OCI-LY7 (cell line): ENCODE results near the gene LIMD2. TPM values are rescaled to one million over a fixed set of nuclear protein-coding genes. Genes with fewer than 3 reads are reported as not detected.

Source experiments
- BruUV-seq: library from RNA; stranded (reverse); fragments of 400-500 nt; replicated peaks from 2 replicates; lab custom pipeline; 2021; lab: Mats Ljungman, UMichigan
- CTCF ChIA-PET: fragments of 300-600 bp; sonication (Branson Sonifier 250); formaldehyde crosslinking; loops from one replicate; lab custom pipeline; 2022; ENCODE audit warnings: antibody characterized with exemption; ENCODE audit not compliant: unreplicated experiment; lab: Charles Lee
- POLR2A ChIA-PET: fragments of 300-600 bp; sonication (Branson Sonifier 250); formaldehyde crosslinking; loops from one replicate; lab custom pipeline; 2022; ENCODE audit warnings: antibody characterized with exemption; lab: Charles Lee
- DNase-seq: peaks from one replicate; pipeline ENCODE4 v3.0.0-alpha.2; 2015; ENCODE audit warnings: low spot score
- H2AFZ ChIP-seq: fragments of 200-600 bp; sonication (generic), shearing (Covaris generic); 2 replicates; pipeline ENCODE4 v1.6.1; 2014; ENCODE audit warnings: mild to moderate bottlenecking, antibody characterized with exemption, low read length, moderate library complexity
- H3K27ac ChIP-seq: fragments of 200-600 bp; sonication (generic); 2 replicates; pipeline ENCODE4 v1.5.1; 2014; ENCODE audit warnings: mixed run types, low read depth, mild to moderate bottlenecking, moderate library complexity, low read length, inconsistent platforms; ENCODE audit not compliant: poor library complexity, severe bottlenecking
- H3K36me3 ChIP-seq: fragments of 200-600 bp; sonication (generic); 2 replicates; pipeline ENCODE4 v1.6.1; 2014; ENCODE audit warnings: mild to moderate bottlenecking, antibody characterized with exemption, low read length, moderate library complexity, mixed read lengths; ENCODE audit not compliant: insufficient read depth
- H3K4me1 ChIP-seq: fragments of 200-600 bp; sonication (generic); 2 replicates; pipeline ENCODE4 v1.5.1; 2014; ENCODE audit warnings: mild to moderate bottlenecking, low read length; ENCODE audit not compliant: insufficient read depth, poor library complexity, severe bottlenecking
- H3K4me2 ChIP-seq: fragments of 200-600 bp; sonication (generic); 2 replicates; pipeline ENCODE4 v1.6.1; 2014; ENCODE audit warnings: mild to moderate bottlenecking, low read length
- H3K4me3 ChIP-seq: fragments of 200-600 bp; sonication (generic); 2 replicates; pipeline ENCODE4 v1.5.1; 2014; ENCODE audit warnings: mild to moderate bottlenecking, low read depth, low read length; ENCODE audit not compliant: poor library complexity, severe bottlenecking
- H3K79me2 ChIP-seq: fragments of 200-600 bp; sonication (generic); 2 replicates; pipeline ENCODE4 v1.6.1; 2016; ENCODE audit warnings: low read depth, mild to moderate bottlenecking, low read length, moderate library complexity, mixed read lengths; ENCODE audit not compliant: insufficient read depth
- H3K9me2 ChIP-seq: fragments of 200-600 bp; sonication (generic); 2 replicates; pipeline ENCODE4 v1.6.1; 2016; ENCODE audit warnings: mild to moderate bottlenecking, low read length, mixed read lengths; ENCODE audit not compliant: insufficient read depth
- H3K9me3 ChIP-seq: fragments of 200-600 bp; sonication (generic); 2 replicates; pipeline ENCODE4 v1.6.1; 2014; ENCODE audit warnings: mild to moderate bottlenecking, mixed run types, low read length, mixed read lengths
- H4K20me1 ChIP-seq: fragments of 200-600 bp; sonication (generic); 2 replicates; pipeline ENCODE4 v1.6.1; 2014; ENCODE audit warnings: mild to moderate bottlenecking, antibody characterized with exemption, low read length, moderate library complexity, mixed read lengths; ENCODE audit not compliant: insufficient read depth
- CTCF ChIP-seq: fragments of 200-600 bp; sonication (generic); conservative IDR thresholded peaks from 2 replicates; pipeline ENCODE4 v1.5.1; 2014; ENCODE audit warnings: mild to moderate bottlenecking, antibody characterized with exemption, low read length, moderate library complexity, mixed read lengths
- EZH2phosphoT487 ChIP-seq: fragments of 200-600 bp; sonication (generic); IDR thresholded peaks from 2 replicates; pipeline ENCODE4 v1.6.1; 2018; ENCODE audit warnings: low read depth, borderline replicate concordance, mild to moderate bottlenecking, mixed run types, antibody characterized with exemption, low read length, moderate library complexity, mixed read lengths
- intact Hi-C: fragments of 100-400 bp; cut with micrococcal nuclease; formaldehyde crosslinking; loops from one replicate; pipeline ENCODE4 v1.10.0; 2022; ENCODE audit not compliant: unreplicated experiment
- total RNA-seq, 2 experiments: library from RNA; depleted of rRNA in 1 of 2; stranded (reverse); fragments of >200 nt in 1 of 2; shearing (Covaris generic) in 1 of 2; gene quantifications; 2 replicates each; pipeline ENCODE4 v1.2.3, GENCODE V29; 2014 to 2022

LIMD2 gene
- total RNA-seq, 2 experiments from 2014 or later: 286 to 406 TPM

GRCh38 chr17:63704836-63705235 is 4.9 kb upstream of the LIMD2 start:
- no TSS peak for BruUV-seq

GRCh38 chr17:63704259-63704576 is 4.3 kb upstream of the LIMD2 start:
- Histone ChIP-seq H2AFZ (no peak overlapping the region), H3K9me3 (no peaks in the 10 kb centered on the region), H3K79me2 (peaks cover 29% of the 10 kb centered on the region), H3K9me2 (no peaks in the 10 kb centered on the region), H3K27ac (no peak overlapping the region), H3K4me1 (peaks cover 65% of the 10 kb centered on the region), H4K20me1 (0 out of 2 replicates have a peak, but pooled peaks cover 6% of the 10 kb centered on the region), H3K4me2 (peak overlapping the region; percentile 98; the same call in 1 of the 2 replicates), H3K36me3 (peaks cover 62% of the 10 kb centered on the region), H3K4me3 (no peak overlapping the region)
- no peak for TF ChIP-seq EZH2phosphoT487
- no peak for TF ChIP-seq CTCF
- ChIA-PET CTCF (no interaction called here), POLR2A (no interaction called here)
- DNase-seq: no peak
- intact Hi-C loops: no loop called here
- no TSS peak for BruUV-seq

More at GRCh38 chr17:63704836-63705235, 4.9 kb upstream of the LIMD2 start:
- no peak for DNase-seq
- no peak overlapping the region for H2AFZ ChIP-seq
- H3K36me3 ChIP-seq: peaks cover 69% of the 10 kb centered on the region
- H3K4me2 ChIP-seq: peak overlapping the region; percentile 59
- H3K4me3 ChIP-seq: no peak overlapping the region
- peaks cover 65% of the 10 kb centered on the region for H3K4me1 ChIP-seq
- peaks cover 29% of the 10 kb centered on the region for H3K79me2 ChIP-seq
- no peaks in the 10 kb centered on the region for H3K9me2 ChIP-seq
- no peaks in the 10 kb centered on the region for H3K9me3 ChIP-seq
- ChIA-PET CTCF (no interaction called here), POLR2A (no interaction called here)
- H4K20me1 ChIP-seq: 0 out of 2 replicates have a peak, but pooled peaks cover 6% of the 10 kb centered on the region
- intact Hi-C loops: no loop called here
- TF ChIP-seq EZH2phosphoT487 (no peak), CTCF (no peak)
- peak overlapping the region; percentile 56 for H3K27ac ChIP-seq

GRCh38 chr17:63703556-63704258 is 3.8 kb upstream of the LIMD2 start:
- ChIA-PET CTCF (no interaction called here), POLR2A (interaction anchor here (0.6 kb wide), 1 partner anchor 34 kb away, joined by 3 read pairs; no protein-coding TSS in a partner anchor)
- no peak for DNase-seq
- Histone ChIP-seq H2AFZ (no peak overlapping the region), H3K4me1 (peaks cover 65% of the 10 kb centered on the region), H3K79me2 (peaks cover 33% of the 10 kb centered on the region), H3K36me3 (peaks cover 62% of the 10 kb centered on the region), H3K27ac (no peak overlapping the region), H3K4me3 (peak overlapping the region; percentile 89), H3K9me3 (no peaks in the 10 kb centered on the region), H4K20me1 (0 out of 2 replicates have a peak, but pooled peaks cover 6% of the 10 kb centered on the region), H3K4me2 (peak overlapping the region; percentile 98), H3K9me2 (no peaks in the 10 kb centered on the region)
- BruUV-seq: no TSS peak
- TF ChIP-seq CTCF (no peak), EZH2phosphoT487 (no peak)
- intact Hi-C loops: no loop called here
